Measurements from ENCODE around the gene FBXL19. TPM values are rescaled to one million over a fixed set of nuclear protein-coding genes. Genes with fewer than 3 reads are reported as not detected.

Gene FBXL19
- total and polyA plus RNA-seq, 2 donors (not counting 1 experiment from before 2014, with no cell fraction given) = 3.1 to 14.5 TPM

DNA sequence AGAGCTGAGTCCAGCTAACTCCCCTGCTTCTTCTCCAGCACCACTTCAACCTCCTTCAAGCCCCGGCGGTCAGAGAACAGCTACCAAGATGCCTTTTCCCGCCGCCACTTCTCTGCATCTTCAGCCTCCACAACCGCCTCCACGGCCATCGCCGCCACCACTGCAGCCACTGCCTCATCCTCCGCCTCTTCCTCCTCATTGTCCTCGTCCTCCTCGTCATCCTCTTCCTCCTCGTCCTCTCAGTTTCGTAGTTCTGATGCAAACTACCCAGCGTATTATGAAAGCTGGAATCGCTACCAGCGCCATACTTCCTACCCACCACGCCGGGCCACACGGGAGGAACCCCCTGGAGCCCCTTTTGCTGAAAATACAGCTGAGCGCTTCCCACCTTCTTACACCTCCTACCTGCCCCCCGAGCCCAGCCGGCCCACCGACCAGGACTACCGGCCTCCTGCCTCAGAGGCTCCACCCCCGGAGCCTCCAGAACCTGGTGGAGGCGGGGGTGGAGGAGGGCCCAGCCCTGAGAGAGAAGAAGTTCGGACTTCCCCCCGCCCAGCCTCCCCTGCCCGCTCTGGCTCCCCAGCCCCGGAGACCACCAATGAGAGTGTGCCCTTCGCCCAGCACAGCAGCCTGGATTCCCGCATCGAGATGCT lies 41.3 kb downstream of the FBXL19 start:
- Histone ChIP-seq H3K9ac (ENCODE audit: insufficient read depth, low read length) (no peak overlapping the region), H3K27ac (ENCODE audit: insufficient read depth, low read length) (no peak overlapping the region), H3K4me1 (ENCODE audit: control insufficient read depth, extremely low read depth, insufficient read depth, low read length) (no peaks in the 10 kb centered on the region), H3K4me3 (replicated peaks in 1 of 4; ENCODE audit: control extremely low read depth in 1 of 4, insufficient read depth in 1 of 4, low read depth in 3 of 4, low read length in 4 of 4) (no peak overlapping the region), H3K79me2 (ENCODE audit: control insufficient read depth, insufficient read depth, low read length) (no peaks in the 10 kb centered on the region), H3K27me3 (ENCODE audit: control insufficient read depth, insufficient read depth, low read length) (no peaks in the 10 kb centered on the region), H2AFZ (ENCODE audit: low read length) (no peak overlapping the region), H3K4me2 (ENCODE audit: extremely low read depth, insufficient read depth, low read length) (no peak overlapping the region), H3K9me3 (ENCODE audit: control insufficient read depth, insufficient read depth, low read depth, low read length) (no peaks in the 10 kb centered on the region), H3K36me3 (ENCODE audit: control insufficient read depth, insufficient read depth, low read length) (peaks cover 44% of the 10 kb centered on the region), H4K20me1 (ENCODE audit: control insufficient read depth, extremely low read depth, insufficient read depth, low read length) (no peaks in the 10 kb centered on the region)
- DNase-seq (ENCODE audit: low read depth in 2 of 2) = no peak
- TF ChIP-seq, protein P1, sequence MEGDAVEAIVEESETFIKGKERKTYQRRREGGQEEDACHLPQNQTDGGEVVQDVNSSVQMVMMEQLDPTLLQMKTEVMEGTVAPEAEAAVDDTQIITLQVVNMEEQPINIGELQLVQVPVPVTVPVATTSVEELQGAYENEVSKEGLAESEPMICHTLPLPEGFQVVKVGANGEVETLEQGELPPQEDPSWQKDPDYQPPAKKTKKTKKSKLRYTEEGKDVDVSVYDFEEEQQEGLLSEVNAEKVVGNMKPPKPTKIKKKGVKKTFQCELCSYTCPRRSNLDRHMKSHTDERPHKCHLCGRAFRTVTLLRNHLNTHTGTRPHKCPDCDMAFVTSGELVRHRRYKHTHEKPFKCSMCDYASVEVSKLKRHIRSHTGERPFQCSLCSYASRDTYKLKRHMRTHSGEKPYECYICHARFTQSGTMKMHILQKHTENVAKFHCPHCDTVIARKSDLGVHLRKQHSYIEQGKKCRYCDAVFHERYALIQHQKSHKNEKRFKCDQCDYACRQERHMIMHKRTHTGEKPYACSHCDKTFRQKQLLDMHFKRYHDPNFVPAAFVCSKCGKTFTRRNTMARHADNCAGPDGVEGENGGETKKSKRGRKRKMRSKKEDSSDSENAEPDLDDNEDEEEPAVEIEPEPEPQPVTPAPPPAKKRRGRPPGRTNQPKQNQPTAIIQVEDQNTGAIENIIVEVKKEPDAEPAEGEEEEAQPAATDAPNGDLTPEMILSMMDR (conservative IDR thresholded peaks at IDR 0.05 in 1 of 2, IDR thresholded peaks at IDR 0.05 in 1 of 2; ENCODE audit: low read depth in 1 of 2, low read length in 2 of 2) = no peak
- no peak for TF ChIP-seq EZH2 (IDR thresholded peaks at IDR 0.05; ENCODE audit: low read length, missing control alignments)

DNA sequence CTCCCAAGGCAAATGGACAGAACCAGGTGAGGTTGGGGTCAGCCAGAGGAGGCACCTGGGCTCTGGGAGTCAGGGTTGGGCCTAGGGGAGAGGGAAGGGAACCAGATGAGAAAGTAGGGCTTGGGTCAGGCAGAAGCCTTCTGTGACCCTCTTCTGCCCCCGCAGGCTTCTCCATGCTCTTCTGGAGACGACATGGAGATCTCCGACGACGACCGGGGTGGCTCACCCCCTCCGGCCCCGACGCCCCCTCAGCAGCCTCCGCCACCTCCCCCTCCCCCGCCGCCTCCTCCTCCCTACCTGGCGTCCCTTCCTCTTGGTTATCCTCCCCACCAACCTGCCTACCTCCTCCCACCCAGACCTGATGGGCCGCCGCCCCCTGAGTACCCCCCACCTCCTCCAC lies 42.1 kb downstream of the FBXL19 start:
- Histone ChIP-seq H3K9me3 (ENCODE audit: control insufficient read depth, insufficient read depth, low read depth, low read length) (no peaks in the 10 kb centered on the region), H3K4me2 (ENCODE audit: extremely low read depth, insufficient read depth, low read length) (no peak overlapping the region), H3K9ac (ENCODE audit: insufficient read depth, low read length) (no peak overlapping the region), H3K27ac (ENCODE audit: insufficient read depth, low read length) (no peak overlapping the region), H3K4me1 (ENCODE audit: control insufficient read depth, extremely low read depth, insufficient read depth, low read length) (no peaks in the 10 kb centered on the region), H3K4me3 (replicated peaks in 1 of 4; ENCODE audit: control extremely low read depth in 1 of 4, insufficient read depth in 1 of 4, low read depth in 3 of 4, low read length in 4 of 4) (no peak overlapping the region), H3K79me2 (ENCODE audit: control insufficient read depth, insufficient read depth, low read length) (no peaks in the 10 kb centered on the region), H3K27me3 (ENCODE audit: control insufficient read depth, insufficient read depth, low read length) (no peaks in the 10 kb centered on the region), H3K36me3 (ENCODE audit: control insufficient read depth, insufficient read depth, low read length) (peaks cover 38% of the 10 kb centered on the region), H2AFZ (ENCODE audit: low read length) (no peak overlapping the region), H4K20me1 (ENCODE audit: control insufficient read depth, extremely low read depth, insufficient read depth, low read length) (no peaks in the 10 kb centered on the region)
- TF ChIP-seq EZH2 (IDR thresholded peaks at IDR 0.05; ENCODE audit: low read length, missing control alignments) = no peak
- TF ChIP-seq, protein P1 (conservative IDR thresholded peaks at IDR 0.05 in 1 of 2, IDR thresholded peaks at IDR 0.05 in 1 of 2; ENCODE audit: low read depth in 1 of 2, low read length in 2 of 2) = no peak
- no peak for DNase-seq (ENCODE audit: low read depth in 2 of 2)

DNA sequence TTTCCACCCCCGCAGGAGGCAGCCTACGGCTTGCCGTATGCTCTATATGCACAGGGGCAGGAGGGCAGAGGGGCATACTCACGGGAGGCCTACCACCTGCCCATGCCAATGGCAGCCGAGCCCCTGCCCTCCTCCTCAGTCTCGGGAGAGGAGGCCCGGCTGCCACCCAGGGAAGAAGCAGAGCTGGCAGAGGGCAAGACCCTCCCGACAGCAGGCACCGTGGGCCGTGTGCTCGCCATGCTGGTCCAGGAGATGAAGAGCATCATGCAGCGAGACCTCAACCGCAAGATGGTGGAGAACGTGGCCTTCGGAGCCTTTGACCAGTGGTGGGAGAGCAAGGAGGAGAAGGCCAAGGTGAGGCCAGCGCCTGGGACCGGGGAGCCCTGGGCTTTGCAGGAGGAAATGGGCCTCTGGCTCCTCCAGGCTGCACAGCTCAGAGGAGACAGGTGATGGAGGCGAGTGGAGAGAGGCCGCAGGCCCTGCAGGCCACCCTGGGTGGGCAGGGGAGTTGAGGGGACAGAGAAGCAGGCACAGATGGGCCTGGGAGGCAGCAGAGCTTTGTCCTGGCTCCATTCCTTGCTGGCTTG lies 42.8 kb downstream of the FBXL19 start:
- H2AFZ ChIP-seq (ENCODE audit: low read length) = no peak overlapping the region
- H3K4me2 ChIP-seq (ENCODE audit: extremely low read depth, insufficient read depth, low read length) = no peak overlapping the region
- no peaks in the 10 kb centered on the region for H3K27me3 ChIP-seq (ENCODE audit: control insufficient read depth, insufficient read depth, low read length)
- H3K9me3 ChIP-seq (ENCODE audit: control insufficient read depth, insufficient read depth, low read depth, low read length) = no peaks in the 10 kb centered on the region
- H4K20me1 ChIP-seq (ENCODE audit: control insufficient read depth, extremely low read depth, insufficient read depth, low read length) = no peaks in the 10 kb centered on the region
- no peak overlapping the region for H3K27ac ChIP-seq (ENCODE audit: insufficient read depth, low read length)
- H3K9ac ChIP-seq (ENCODE audit: insufficient read depth, low read length) = no peak overlapping the region
- no peaks in the 10 kb centered on the region for H3K4me1 ChIP-seq (ENCODE audit: control insufficient read depth, extremely low read depth, insufficient read depth, low read length)
- no peaks in the 10 kb centered on the region for H3K79me2 ChIP-seq (ENCODE audit: control insufficient read depth, insufficient read depth, low read length)
- no peak for DNase-seq (ENCODE audit: low read depth in 2 of 2)
- H3K4me3 ChIP-seq (replicated peaks in 1 of 4; ENCODE audit: control extremely low read depth in 1 of 4, insufficient read depth in 1 of 4, low read depth in 3 of 4, low read length in 4 of 4) = no peak overlapping the region
- TF ChIP-seq, protein P1 (conservative IDR thresholded peaks at IDR 0.05 in 1 of 2, IDR thresholded peaks at IDR 0.05 in 1 of 2; ENCODE audit: low read depth in 1 of 2, low read length in 2 of 2) = no peak
- no peak for TF ChIP-seq EZH2 (IDR thresholded peaks at IDR 0.05; ENCODE audit: low read length, missing control alignments)
- H3K36me3 ChIP-seq (ENCODE audit: control insufficient read depth, insufficient read depth, low read length) = peaks cover 42% of the 10 kb centered on the region

All from fibroblast of lung (primary cell).